Left ventricle myocardium inferior (tissue), 1 donor: ENCODE results near the gene OPTN. TPM values are rescaled to one million over a fixed set of nuclear protein-coding genes. Genes with fewer than 3 reads are reported as not detected.

ENCODE experiments used
- DNase-seq: peaks from one replicate; pipeline ENCODE4 v3.0.0-alpha.2; 2020
- H3K27ac ChIP-seq: fragments of 200-600 bp; replicated peaks from 2 replicates; pipeline ENCODE4 v1.8.0; 2021
- H3K27me3 ChIP-seq: fragments of 200-600 bp; 2 replicates; pipeline ENCODE4 v1.8.0; 2021; ENCODE audit warnings: low read depth
- H3K36me3 ChIP-seq: fragments of 200-600 bp; 2 replicates; pipeline ENCODE4 v1.8.0; 2021
- H3K4me1 ChIP-seq: fragments of 200-600 bp; 2 replicates; pipeline ENCODE4 v1.8.0; 2021
- H3K4me3 ChIP-seq: fragments of 200-600 bp; 2 replicates; pipeline ENCODE4 v1.8.0; 2021; ENCODE audit warnings: mild to moderate bottlenecking, moderate library complexity
- H3K9me3 ChIP-seq: fragments of 200-600 bp; replicated peaks from 2 replicates; pipeline ENCODE4 v1.8.0; 2021
- intact Hi-C: fragments of 100-400 bp; cut with micrococcal nuclease; formaldehyde crosslinking; loops from one replicate; pipeline ENCODE4 v1.11.0; 2022
- total RNA-seq: library from RNA; stranded (reverse); fragmentation: NEBNext Ultra II Directional; extraction: Animal tissue kit (Norgen Biotek cat#: 25700); gene quantifications from one replicate; pipeline ENCODE4 v1.2.1, GENCODE V29; 2021
- TF ChIP-seq, protein P1 (sequence below): fragments of 200-600 bp; IDR thresholded peaks from 2 replicates; pipeline ENCODE4 v1.8.0; 2021; ENCODE audit warnings: antibody characterized with exemption, mild to moderate bottlenecking, borderline replicate concordance
- donor health status: DM: no; HTN: yes; CAD: no; lungs with severe emphysema.

OPTN gene
- total RNA-seq, 1 donor from 2014 or later = 129 TPM

DNA sequence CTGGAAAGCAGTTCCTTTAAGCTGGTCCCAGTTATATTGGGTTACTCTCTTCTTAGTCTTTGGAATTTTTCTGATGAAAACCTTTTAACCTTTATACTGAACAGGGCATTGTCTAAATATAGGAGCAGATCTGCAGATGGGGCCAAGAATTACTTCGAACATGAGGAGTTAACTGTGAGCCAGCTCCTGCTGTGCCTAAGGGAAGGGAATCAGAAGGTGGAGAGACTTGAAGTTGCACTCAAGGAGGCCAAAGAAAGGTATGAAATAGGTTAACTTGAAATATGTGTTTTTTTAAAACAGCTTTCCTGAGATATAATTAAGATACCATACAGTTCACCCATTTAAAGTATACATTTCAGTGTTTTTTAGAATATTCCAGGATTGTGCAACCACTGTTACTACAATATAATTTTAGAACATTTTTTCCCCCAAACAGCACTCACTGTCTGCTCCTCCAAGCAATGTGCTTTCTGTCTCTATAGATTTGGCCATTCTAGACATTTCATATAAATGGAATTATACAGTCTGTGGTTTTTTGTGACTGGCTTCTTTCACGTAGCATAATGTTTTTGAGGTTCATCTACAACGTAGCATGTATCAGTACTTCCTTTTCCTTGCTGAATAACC is 18.9 kb downstream of the OPTN start:
- H3K36me3 ChIP-seq = peaks cover 75% of the 10 kb centered on the region
- H3K4me1 ChIP-seq = peaks cover 60% of the 10 kb centered on the region
- H3K9me3 ChIP-seq = no peaks in the 10 kb centered on the region
- no peaks in the 10 kb centered on the region for H3K27me3 ChIP-seq
- H3K27ac ChIP-seq = peak overlapping the region; percentile 64
- TF ChIP-seq, protein P1, sequence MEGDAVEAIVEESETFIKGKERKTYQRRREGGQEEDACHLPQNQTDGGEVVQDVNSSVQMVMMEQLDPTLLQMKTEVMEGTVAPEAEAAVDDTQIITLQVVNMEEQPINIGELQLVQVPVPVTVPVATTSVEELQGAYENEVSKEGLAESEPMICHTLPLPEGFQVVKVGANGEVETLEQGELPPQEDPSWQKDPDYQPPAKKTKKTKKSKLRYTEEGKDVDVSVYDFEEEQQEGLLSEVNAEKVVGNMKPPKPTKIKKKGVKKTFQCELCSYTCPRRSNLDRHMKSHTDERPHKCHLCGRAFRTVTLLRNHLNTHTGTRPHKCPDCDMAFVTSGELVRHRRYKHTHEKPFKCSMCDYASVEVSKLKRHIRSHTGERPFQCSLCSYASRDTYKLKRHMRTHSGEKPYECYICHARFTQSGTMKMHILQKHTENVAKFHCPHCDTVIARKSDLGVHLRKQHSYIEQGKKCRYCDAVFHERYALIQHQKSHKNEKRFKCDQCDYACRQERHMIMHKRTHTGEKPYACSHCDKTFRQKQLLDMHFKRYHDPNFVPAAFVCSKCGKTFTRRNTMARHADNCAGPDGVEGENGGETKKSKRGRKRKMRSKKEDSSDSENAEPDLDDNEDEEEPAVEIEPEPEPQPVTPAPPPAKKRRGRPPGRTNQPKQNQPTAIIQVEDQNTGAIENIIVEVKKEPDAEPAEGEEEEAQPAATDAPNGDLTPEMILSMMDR = no peak
- intact Hi-C loops = no loop called here
- no peak for DNase-seq
- no peak overlapping the region for H3K4me3 ChIP-seq

DNA sequence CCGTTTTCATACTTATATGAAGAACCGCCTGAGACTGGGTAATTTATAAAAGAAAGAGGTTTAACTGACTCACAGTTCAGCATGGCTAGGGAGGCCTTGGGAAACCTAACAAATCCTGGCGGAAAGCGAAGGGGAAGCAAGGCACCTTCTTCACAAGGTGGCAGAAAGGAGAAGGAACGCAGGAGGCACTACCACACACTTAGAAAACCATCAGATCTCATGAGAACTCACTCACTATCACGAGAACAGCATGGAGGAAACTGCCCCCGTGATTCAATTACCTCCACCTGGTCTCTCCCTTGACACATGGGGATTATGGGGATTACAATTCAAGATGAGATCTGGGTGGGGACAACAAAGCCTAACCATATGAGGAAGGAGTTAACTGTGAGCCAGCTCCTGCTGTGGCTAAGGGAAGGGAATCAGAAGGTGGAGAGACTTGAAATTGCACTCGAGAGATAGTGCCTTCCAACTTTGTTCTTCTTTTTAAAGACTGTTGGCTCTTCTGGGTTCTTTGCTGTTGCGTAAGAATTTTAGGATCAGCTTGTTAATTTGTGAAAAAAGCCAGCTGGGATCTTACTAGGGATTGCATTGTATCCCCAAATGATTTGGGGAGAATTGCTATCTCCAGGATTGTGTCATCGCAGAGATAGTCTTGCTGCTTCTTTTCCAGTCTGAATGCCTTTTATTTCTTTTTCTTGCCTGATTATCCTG is 21.0 kb downstream of the OPTN start:
- Histone ChIP-seq H3K4me3 (no peak overlapping the region), H3K27ac (peak overlapping the region; percentile 50), H3K36me3 (peaks cover 90% of the 10 kb centered on the region), H3K27me3 (no peaks in the 10 kb centered on the region), H3K9me3 (no peaks in the 10 kb centered on the region), H3K4me1 (peaks cover 50% of the 10 kb centered on the region)
- intact Hi-C loops = no loop called here
- TF ChIP-seq, protein P1 = no peak
- DNase-seq = no peak

DNA sequence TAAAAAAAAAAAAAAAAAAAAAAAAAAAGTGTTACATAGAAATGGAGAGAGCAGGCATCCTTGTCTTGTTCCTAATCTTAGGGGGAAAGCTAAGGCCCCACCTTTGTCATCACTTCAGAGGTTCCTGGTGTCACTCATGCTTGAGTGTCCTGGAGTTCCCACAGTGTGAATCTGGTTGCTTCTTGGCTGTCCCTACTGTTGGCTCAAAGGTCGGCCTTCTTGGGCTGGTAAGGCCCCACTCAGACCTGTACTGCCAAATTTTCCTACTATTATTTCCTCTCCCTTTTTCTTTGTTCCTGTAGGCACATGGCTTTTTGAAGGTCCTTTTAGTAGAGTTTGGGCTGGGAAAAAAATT is 21.5 kb downstream of the OPTN start:
- Histone ChIP-seq H3K9me3 (no peaks in the 10 kb centered on the region), H3K27ac (peak overlapping the region; percentile 50), H3K4me1 (peaks cover 45% of the 10 kb centered on the region), H3K4me3 (no peak overlapping the region), H3K27me3 (no peaks in the 10 kb centered on the region), H3K36me3 (peaks cover 89% of the 10 kb centered on the region)
- intact Hi-C loops = no loop called here
- TF ChIP-seq, protein P1 = no peak
- no peak for DNase-seq

DNA sequence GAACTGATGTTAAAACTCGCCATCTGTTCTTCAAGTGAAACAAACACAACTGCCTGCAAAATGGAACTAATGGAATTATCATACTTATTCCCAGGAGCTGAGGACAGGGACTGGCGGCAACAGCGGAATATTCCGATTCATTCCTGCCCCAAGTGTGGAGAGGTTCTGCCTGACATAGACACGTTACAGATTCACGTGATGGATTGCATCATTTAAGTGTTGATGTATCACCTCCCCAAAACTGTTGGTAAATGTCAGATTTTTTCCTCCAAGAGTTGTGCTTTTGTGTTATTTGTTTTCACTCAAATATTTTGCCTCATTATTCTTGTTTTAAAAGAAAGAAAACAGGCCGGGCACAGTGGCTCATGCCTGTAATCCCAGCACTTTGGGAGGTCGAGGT is 36.7 kb downstream of the OPTN start:
- Histone ChIP-seq H3K4me1 (no peaks in the 10 kb centered on the region), H3K9me3 (no peaks in the 10 kb centered on the region), H3K27ac (no peak overlapping the region), H3K36me3 (peaks cover 99% of the 10 kb centered on the region), H3K27me3 (no peaks in the 10 kb centered on the region), H3K4me3 (no peak overlapping the region)
- TF ChIP-seq, protein P1 = no peak
- no peak for DNase-seq
- intact Hi-C loops = no loop called here

DNA sequence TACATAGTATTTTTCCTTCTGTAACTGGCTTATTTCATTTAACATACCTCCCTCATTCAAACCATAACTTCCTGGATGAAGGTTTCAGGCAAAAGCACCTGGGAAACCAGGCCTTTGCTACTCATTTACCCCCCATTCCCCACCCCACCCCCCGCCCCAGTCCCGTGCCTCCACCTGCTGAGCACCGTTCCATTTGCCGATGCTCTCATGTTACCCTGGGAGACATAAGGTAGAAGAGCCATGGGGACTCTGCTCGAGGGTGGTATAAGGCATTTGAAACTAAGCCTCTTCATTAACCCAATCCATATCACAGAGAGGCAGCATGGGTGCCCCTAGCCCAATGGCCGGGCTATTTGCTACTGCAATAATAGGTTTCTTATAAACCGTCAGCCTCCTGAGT is 39.2 kb downstream of the OPTN start:
- intact Hi-C loops = no loop called here
- no peak overlapping the region for H3K27ac ChIP-seq
- DNase-seq = no peak
- peaks cover 85% of the 10 kb centered on the region for H3K36me3 ChIP-seq
- no peaks in the 10 kb centered on the region for H3K27me3 ChIP-seq
- no peaks in the 10 kb centered on the region for H3K9me3 ChIP-seq
- H3K4me3 ChIP-seq = no peak overlapping the region
- no peaks in the 10 kb centered on the region for H3K4me1 ChIP-seq
- TF ChIP-seq, protein P1 = no peak
